ENCODE measurements around the gene SLC28A1. TPM values are rescaled to one million over a fixed set of nuclear protein-coding genes. Genes with fewer than 3 reads are reported as not detected.

SLC28A1 gene
- total RNA-seq, 1 experiment from 2014 or later, result not detected

GRCh38 chr15:84846269-84846668 lies 38.2 kb upstream of the SLC28A1 start:
- no peak overlapping the region for H3K4me2 ChIP-seq (ENCODE audit: low read length)
- H4K20me1 ChIP-seq (ENCODE audit: insufficient read depth), result no peaks in the 10 kb centered on the region
- H3K36me3 ChIP-seq (ENCODE audit: control insufficient read depth in 1 of 2, insufficient read depth in 2 of 2, low read length in 2 of 2), result no peaks in the 10 kb centered on the region
- no peak overlapping the region for H3K9ac ChIP-seq (ENCODE audit: low read length)
- no peak overlapping the region for H3K27ac ChIP-seq (ENCODE audit: low read depth, low read length)
- RAD21 ChIA-PET (ENCODE audit: low non-redundant PET in 1 of 2, low total read pairs in 2 of 2, uncharacterized antibody in 2 of 2, unreplicated experiment in 2 of 2), result no interaction called here
- H3K79me2 ChIP-seq (ENCODE audit: insufficient read depth, low read length), result no peaks in the 10 kb centered on the region
- intact Hi-C loops (cut with micrococcal nuclease), result loop anchor here (10.0 kb wide), 1 partner anchor 199 kb away; no protein-coding TSS in a partner anchor
- peaks cover 0 to 19% of the 10 kb centered on the region in 2 experiments; a peak in 2 of 4 replicates for H3K9me3 ChIP-seq (ENCODE audit: control insufficient read depth in 1 of 2, insufficient read depth in 1 of 2, low read depth in 1 of 2, low read length in 2 of 2)
- no peak overlapping the region for H2AFZ ChIP-seq (ENCODE audit: low read depth, low read length, poor library complexity, severe bottlenecking)
- DNase-seq (ENCODE audit: low read depth, low spot score) (no peak), ATAC-seq (no peak)
- peaks cover 2 to 5% of the 10 kb centered on the region in 2 experiments; a peak in 3 of 4 replicates for H3K4me1 ChIP-seq (ENCODE audit: control insufficient read depth in 1 of 2, insufficient read depth in 2 of 2, low read length in 2 of 2)
- TF ChIP-seq MAX (IDR thresholded peaks at IDR 0.05) (no peak), SIN3A (IDR thresholded peaks at IDR 0.05; ENCODE audit: low read depth) (no peak), EZH2 (IDR thresholded peaks at IDR 0.05) (no peak), CBX3 (IDR thresholded peaks at IDR 0.05; ENCODE audit: low read depth) (no peak), JUND (IDR thresholded peaks at IDR 0.05) (no peak), ZBTB33 (IDR thresholded peaks at IDR 0.05; ENCODE audit: extremely low read depth, insufficient replicate concordance, low read length) (no peak), FOSL1 (IDR thresholded peaks at IDR 0.05; ENCODE audit: low read depth) (no peak)
- CTCF ChIA-PET, result interaction anchor here (2.1 kb wide), 1 partner anchor 32 kb away, joined by 9 read pairs; no protein-coding TSS in a partner anchor
- no peaks in the 10 kb centered on the region for H3K9me2 ChIP-seq (ENCODE audit: insufficient read depth)
- POLR2A ChIA-PET, result no interaction called here
- no peaks in the 10 kb centered on the region for H3K27me3 ChIP-seq (ENCODE audit: insufficient read depth, low read length)
- BruUV-seq (replicated peaks), result no TSS peak
- no peak overlapping the region for H3K4me3 ChIP-seq (replicated peaks in 1 of 2; ENCODE audit: low read depth in 1 of 2, low read length in 2 of 2)

- H3K9me2 ChIP-seq (ENCODE audit: insufficient read depth), result no peaks in the 10 kb centered on the region
- no peak for ATAC-seq
- H3K4me1 ChIP-seq (ENCODE audit: control insufficient read depth in 1 of 2, insufficient read depth in 2 of 2, low read length in 2 of 2), result no peaks in the 10 kb centered on the region
- no peak overlapping the region for H3K4me2 ChIP-seq (ENCODE audit: low read length)
- H3K79me2 ChIP-seq (ENCODE audit: insufficient read depth, low read length), result no peaks in the 10 kb centered on the region
- ChIA-PET CTCF (no interaction called here), RAD21 (ENCODE audit: low non-redundant PET in 1 of 2, low total read pairs in 2 of 2, uncharacterized antibody in 2 of 2, unreplicated experiment in 2 of 2) (no interaction called here), POLR2A (no interaction called here)
- intact Hi-C loops (cut with micrococcal nuclease), result loop anchor here (10.0 kb wide), 1 partner anchor 197 kb away; no protein-coding TSS in a partner anchor
- no TSS peak for BruUV-seq (replicated peaks)
- no peak overlapping the region for H2AFZ ChIP-seq (ENCODE audit: low read depth, low read length, poor library complexity, severe bottlenecking)
- peak; percentile 81; the same call in 1 of the 2 replicates for TF ChIP-seq CBX3 (IDR thresholded peaks at IDR 0.05; ENCODE audit: low read depth)
- TF ChIP-seq RAD21 (IDR thresholded peaks at IDR 0.05; ENCODE audit: low read depth), result 0 out of 2 replicates have a peak, but pooled peaks have one; percentile 8
- no peak for TF ChIP-seq JUND (IDR thresholded peaks at IDR 0.05)
- no peak for TF ChIP-seq FOSL1 (IDR thresholded peaks at IDR 0.05; ENCODE audit: low read depth)
- TF ChIP-seq ELF1 (IDR thresholded peaks at IDR 0.05; ENCODE audit: borderline replicate concordance, low read depth), result no peak
- no peaks in the 10 kb centered on the region for H3K36me3 ChIP-seq (ENCODE audit: control insufficient read depth in 1 of 2, insufficient read depth in 2 of 2, low read length in 2 of 2)
- no peaks in the 10 kb centered on the region for H4K20me1 ChIP-seq (ENCODE audit: insufficient read depth)
- H3K9me3 ChIP-seq (ENCODE audit: control insufficient read depth in 1 of 2, insufficient read depth in 1 of 2, low read depth in 1 of 2, low read length in 2 of 2), result peaks cover 0 to 19% of the 10 kb centered on the region in 2 experiments; a peak in 2 of 4 replicates
- no peak for DNase-seq (ENCODE audit: low read depth, low spot score)
- no peak overlapping the region for H3K27ac ChIP-seq (ENCODE audit: low read depth, low read length)
- no peak overlapping the region for H3K9ac ChIP-seq (ENCODE audit: low read length)
- H3K4me3 ChIP-seq (replicated peaks in 1 of 2; ENCODE audit: low read depth in 1 of 2, low read length in 2 of 2), result no peak overlapping the region
- no peaks in the 10 kb centered on the region for H3K27me3 ChIP-seq (ENCODE audit: insufficient read depth, low read length)
These were observed 37.1 kb upstream of the SLC28A1 start for GRCh38 chr15:84847382-84847781.
